NCI-H2196 (cell line): Measurements from ENCODE around the gene ANKRD6.

Source experiments
- DNase-seq: peaks from one replicate; lab custom pipeline; 2025; ENCODE audit not compliant: unreplicated experiment; lab: John Stamatoyannopoulos, UW

ANKRD6 gene

GRCh38 chr6:89555806-89556205 lies 122.9 kb downstream of the ANKRD6 start:
- DNase-seq: no peak

- no peak for DNase-seq
Measured at GRCh38 chr6:89559487-89559886, 126.5 kb downstream of the ANKRD6 start.

GRCh38 chr6:89562093-89562973 lies 129.4 kb downstream of the ANKRD6 start:
- no peak for DNase-seq

- DNase-seq: no peak
Measured at GRCh38 chr6:89563866-89564265, 130.9 kb downstream of the ANKRD6 start.

- DNase-seq: no peak
Measured at GRCh38 chr6:89564752-89565427, 131.9 kb downstream of the ANKRD6 start.

- DNase-seq: no peak
Measured at GRCh38 chr6:89566008-89566800, 133.3 kb downstream of the ANKRD6 start.

- no peak for DNase-seq
Measured at GRCh38 chr6:89566930-89567629, 134.1 kb downstream of the ANKRD6 start.

- no peak for DNase-seq
Measured at GRCh38 chr6:89567630-89568390, 134.9 kb downstream of the ANKRD6 start.

- no peak for DNase-seq
Measured at GRCh38 chr6:89574910-89575561, 142.1 kb downstream of the ANKRD6 start.

- DNase-seq: no peak
Measured at GRCh38 chr6:89575562-89575960, 142.6 kb downstream of the ANKRD6 start.

GRCh38 chr6:89580997-89581666 lies 148.2 kb downstream of the ANKRD6 start:
- DNase-seq: peak; percentile 40

GRCh38 chr6:89581689-89582088 lies 148.7 kb downstream of the ANKRD6 start:
- DNase-seq: peak; percentile 42

GRCh38 chr6:89582669-89583325 lies 149.8 kb downstream of the ANKRD6 start:
- no peak for DNase-seq

- no peak for DNase-seq
Measured at GRCh38 chr6:89583559-89583958, 150.6 kb downstream of the ANKRD6 start.

GRCh38 chr6:89584539-89584938 lies 151.6 kb downstream of the ANKRD6 start:
- no peak for DNase-seq

GRCh38 chr6:89585154-89585553 lies 152.2 kb downstream of the ANKRD6 start:
- DNase-seq: no peak

GRCh38 chr6:89589297-89590025 lies 156.5 kb downstream of the ANKRD6 start:
- DNase-seq: no peak

- no peak for DNase-seq
Measured at GRCh38 chr6:89590133-89590532, 157.2 kb downstream of the ANKRD6 start.
